HG03558 (cell line): ENCODE measurements around the gene MTCL1.

Source experiments
- ATAC-seq: cut with Tn5 transposase; IDR thresholded peaks from one replicate; pipeline ENCODE4 v1.9.1; 2021; ENCODE audit warnings: moderate number of reproducible peaks; ENCODE audit not compliant: unreplicated experiment; ENCODE audit errors: extremely low read depth

Gene MTCL1

GRCh38 chr18:8765783-8766463, 60.6 kb downstream of the MTCL1 start:
- no peak for ATAC-seq

GRCh38 chr18:8766559-8767293, 61.4 kb downstream of the MTCL1 start:
- ATAC-seq: no peak

- ATAC-seq: no peak
Observed at GRCh38 chr18:8767340-8767739, 62.0 kb downstream of the MTCL1 start.

DNA sequence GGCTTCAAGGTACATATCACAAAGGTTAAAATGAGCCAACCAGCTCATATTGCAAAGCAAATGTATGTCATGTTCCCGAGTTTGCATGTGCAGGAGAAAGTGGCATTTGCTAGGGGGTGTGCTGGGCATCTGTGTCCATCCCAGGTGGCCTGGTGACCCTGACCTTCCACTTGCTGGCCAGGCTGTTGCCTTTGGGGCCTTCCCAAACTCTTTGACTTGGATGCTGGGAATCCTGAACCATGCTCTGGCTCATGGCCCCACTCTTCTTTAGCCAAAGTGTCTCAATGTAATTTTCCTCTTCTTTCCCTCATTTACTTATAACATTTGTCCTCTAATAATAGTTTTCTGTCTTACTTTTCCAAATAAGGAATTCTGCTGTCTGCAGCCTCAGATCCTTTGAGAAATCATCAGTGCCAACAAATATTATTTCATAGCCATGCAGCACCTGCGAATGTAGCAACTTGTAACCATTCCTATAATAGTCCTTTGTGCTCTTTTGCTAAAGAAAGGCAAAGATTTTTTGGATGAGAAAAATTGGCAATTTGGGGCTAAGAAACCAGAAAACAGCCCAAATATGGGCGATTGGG, 64.2 kb downstream of the MTCL1 start:
- no peak for ATAC-seq

- ATAC-seq: no peak
Observed at GRCh38 chr18:8770657-8771056, 65.3 kb downstream of the MTCL1 start.

DNA sequence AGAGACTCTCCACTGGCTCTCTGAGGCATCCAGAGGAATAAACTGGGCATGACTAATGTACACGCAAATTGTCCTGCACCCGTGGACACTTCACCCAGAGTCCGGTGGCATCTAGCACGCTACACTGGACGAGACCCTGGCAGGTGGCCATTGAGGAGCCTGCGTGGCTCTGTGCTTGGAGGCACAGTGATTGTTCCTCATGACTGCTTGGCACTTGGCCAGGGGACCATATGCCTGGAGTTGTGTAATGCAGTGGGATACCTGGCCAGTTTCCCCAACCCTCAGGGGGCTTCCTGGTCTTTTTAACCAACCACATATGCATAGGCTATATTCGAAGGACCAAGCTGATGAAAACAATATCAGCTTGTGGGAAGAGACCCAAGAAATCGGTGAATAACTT, 66.6 kb downstream of the MTCL1 start:
- no peak for ATAC-seq

DNA sequence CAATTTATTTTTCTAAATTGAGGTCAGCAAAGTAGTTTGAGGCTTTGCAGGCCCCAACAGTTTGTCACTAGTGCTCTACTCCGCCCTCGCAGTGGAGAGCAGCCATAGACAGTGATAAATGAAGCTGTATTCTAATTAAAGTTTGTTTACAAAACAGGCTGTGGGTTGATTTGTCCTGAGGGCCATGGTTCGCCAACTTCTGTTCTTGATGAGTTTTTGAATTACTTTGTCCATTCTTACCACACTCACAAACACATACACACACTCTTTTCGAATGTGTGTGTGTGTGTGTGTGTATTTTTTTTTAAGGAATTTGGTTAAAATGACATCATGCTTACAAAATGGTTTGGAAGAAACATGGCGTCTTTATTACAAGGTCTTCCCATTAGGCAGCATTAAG, 68.6 kb downstream of the MTCL1 start:
- ATAC-seq: no peak

DNA sequence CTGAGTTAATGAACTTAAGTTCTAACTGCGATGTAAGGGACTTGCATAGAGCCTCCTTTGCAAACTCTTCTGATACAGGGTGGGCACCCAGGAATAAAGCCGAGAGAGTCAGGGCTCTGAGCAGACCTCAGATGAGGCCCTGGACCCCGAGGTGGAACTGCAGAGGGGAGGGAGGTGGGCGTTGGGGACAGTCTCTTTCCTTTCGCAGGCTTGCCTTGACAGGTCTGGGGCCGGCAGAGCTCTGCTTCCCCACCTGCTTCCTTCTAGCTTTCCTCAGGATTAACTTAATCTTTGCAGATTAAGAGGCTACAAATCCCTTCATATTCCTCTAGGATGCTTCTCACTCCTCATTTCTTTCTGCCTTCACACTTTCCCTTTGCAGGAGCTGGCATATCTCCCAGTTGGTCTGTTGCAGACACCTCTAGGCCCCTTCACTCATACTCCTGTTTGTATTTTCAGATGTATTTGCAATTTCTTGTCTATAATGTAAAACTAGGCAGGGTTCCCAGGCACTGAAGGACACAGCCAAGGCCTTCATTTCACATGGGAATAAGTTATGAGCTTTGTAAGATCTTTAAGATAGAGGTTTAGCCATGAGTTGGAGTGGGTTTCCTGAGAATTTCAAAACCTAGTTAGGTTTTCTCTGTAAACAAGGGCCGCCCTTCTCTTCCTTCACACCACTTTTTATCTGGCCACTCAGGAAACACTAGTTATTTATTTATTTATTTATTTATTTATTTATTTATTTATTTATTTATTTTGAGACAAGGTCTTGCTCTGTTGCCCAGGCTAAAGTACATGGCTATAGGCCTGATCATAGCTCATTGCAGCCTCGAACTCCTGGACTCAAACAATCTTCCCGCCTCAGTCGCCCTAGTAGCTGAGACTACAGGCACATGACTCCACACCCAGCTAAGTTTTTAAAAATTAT, 70.9 kb downstream of the MTCL1 start:
- ATAC-seq: no peak

GRCh38 chr18:8777846-8778245, 72.5 kb downstream of the MTCL1 start:
- ATAC-seq: no peak

DNA sequence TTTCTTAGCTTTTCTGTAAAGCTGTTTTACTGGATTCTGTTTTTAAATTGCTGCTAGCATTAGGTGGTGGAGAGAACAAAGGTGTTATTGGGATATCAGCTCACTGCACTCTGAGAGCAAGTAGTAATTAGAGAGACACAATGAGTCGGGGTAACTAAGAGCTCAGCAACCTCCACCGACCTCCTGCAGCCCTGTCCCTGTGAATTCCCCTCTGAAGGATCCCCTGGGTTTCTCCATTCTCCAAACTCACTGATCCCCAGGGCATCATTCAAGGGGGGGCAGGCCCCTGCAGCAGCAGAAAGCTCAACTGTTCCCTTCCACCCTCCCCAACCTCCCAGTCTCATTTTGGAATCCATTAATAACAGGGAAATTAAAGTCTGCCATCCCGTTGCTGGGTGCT, 73.0 kb downstream of the MTCL1 start:
- ATAC-seq: no peak

DNA sequence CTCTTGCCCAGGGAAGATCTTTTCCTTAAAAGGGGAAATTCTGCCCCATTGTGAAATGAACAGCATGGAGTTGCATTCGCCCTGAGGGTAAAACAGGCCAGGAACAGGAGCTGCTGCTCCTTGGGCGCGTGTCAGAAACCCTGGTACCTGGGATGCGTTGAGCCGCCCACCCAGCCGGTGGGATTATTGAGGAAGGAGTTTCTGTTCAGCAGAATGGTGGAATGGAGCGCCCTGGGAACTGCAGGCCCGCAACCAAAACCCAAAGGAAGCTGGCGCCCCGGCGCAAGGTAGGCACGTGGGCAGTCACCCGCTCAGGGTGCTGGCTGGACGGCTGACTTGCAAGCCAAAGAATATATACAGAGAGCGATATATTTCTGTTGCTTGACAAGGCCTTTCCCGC, 73.5 kb downstream of the MTCL1 start:
- ATAC-seq: no peak

DNA sequence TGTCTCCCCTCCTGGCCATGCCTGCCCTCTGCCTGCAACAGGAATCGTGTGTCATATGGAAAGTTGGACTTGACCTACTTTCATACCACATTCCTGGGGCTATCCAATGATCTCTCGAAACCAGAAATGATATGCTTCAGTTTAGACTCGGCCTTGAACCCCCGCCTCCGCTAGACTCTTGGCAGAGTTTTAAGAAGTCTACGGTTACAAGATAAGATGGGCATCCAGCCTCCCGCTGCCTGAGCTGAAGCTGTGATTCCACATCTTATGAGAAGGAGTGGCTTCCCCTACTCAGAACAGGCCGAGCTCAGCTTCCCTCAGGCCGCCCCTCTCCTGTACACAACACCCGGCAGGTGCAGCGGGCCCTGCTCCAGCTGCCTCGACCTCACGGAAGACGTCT, 73.9 kb downstream of the MTCL1 start:
- ATAC-seq: no peak

- no peak for ATAC-seq
Observed at GRCh38 chr18:8780227-8780626, 74.9 kb downstream of the MTCL1 start.

- ATAC-seq: no peak
Observed at GRCh38 chr18:8781671-8782070, 76.3 kb downstream of the MTCL1 start.

DNA sequence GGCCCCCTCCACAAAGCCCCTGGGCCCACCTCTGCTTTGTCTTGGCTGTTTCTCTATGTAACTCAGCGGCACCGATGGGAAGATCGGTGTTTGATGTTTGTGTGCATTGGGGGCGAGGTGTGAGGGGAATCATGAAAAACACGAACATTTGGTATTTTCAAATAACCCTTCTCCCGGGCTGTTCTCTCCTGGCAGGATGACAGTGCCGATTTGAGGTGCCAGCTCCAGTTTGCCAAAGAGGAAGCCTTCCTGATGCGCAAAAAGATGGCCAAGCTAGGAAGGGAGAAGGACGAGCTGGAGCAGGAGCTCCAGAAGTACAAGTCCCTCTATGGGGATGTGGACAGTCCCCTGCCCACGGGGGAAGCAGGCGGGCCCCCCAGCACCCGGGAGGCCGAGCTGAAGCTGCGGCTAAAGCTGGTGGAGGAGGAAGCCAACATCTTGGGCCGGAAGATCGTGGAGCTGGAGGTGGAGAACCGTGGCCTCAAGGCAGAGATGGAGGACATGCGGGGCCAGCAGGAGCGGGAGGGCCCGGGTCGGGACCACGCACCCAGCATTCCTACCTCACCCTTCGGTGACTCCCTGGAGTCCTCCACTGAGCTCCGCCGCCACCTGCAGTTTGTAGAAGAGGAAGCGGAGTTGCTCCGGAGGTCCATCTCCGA, 78.1 kb downstream of the MTCL1 start:
- no peak for ATAC-seq

- ATAC-seq: no peak
Observed at GRCh38 chr18:8783994-8784530, 78.7 kb downstream of the MTCL1 start.

DNA sequence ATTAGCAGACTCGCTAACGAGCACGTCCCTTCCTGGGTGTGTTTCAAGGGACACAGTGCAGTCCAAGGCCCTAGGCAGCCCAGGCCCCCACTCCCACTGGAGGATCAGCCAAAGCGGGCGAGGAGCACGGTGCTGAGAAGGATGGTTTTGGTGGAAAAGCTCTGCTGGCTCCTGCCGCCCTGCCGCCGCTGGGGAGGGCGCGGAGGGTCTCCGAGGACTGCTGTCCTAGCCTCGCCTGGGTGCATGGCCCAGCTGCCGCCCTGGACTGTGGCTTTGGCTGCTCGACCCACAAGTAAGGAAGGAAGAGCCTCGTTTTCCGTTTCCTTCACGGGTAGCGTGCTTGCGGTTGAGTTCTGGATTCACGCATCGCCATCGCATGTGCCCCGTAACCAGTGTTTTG, 79.9 kb downstream of the MTCL1 start:
- ATAC-seq: no peak

GRCh38 chr18:8785855-8786482, 80.6 kb downstream of the MTCL1 start:
- ATAC-seq: no peak
